ENCODE data around the gene CHCHD1. TPM values are rescaled to one million over a fixed set of nuclear protein-coding genes. Genes with fewer than 3 reads are reported as not detected.

Gene CHCHD1
- total RNA-seq, 1 experiment from 2014 or later: 238 TPM

DNA sequence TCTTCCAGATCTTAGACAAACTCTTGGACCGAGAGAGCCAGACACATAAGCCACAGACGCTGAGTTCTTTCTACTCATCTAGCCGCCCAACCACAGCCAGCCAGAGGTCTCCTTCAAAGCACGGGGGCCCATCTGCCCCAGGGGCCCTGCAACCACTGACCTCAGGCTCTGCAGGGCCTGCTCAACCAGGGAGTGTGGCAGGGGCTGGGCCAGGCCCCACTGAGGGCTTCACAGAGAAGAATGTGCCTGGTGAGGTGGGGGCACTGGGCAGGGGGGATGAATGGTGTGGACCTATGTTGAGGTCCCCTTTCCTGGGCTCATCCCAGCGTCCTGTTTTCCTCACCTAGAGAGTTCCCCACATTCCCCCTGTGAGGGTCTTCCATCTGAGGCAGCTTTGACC lies 14.9 kb downstream of the CHCHD1 start:
- H3K9ac ChIP-seq (ENCODE audit: low read length): no peak overlapping the region
- peaks cover 83% of the 10 kb centered on the region for H3K36me3 ChIP-seq (ENCODE audit: low read depth, low read length)
- intact Hi-C loops (cut with micrococcal nuclease): no loop called here
- H3K9me2 ChIP-seq (replicated peaks; ENCODE audit: low read length): no peaks in the 10 kb centered on the region
- H3K4me2 ChIP-seq (ENCODE audit: low read length): no peak overlapping the region
- ATAC-seq (no peak), DNase-seq (no peak)
- no peak overlapping the region for H2AFZ ChIP-seq (ENCODE audit: low read length)
- H3K79me2 ChIP-seq (ENCODE audit: low read length): no peaks in the 10 kb centered on the region
- BruUV-seq (replicated peaks): no TSS peak
- ChIA-PET POLR2A (ENCODE audit: unreplicated experiment) (no interaction called here), CTCF (no interaction called here)
- no peak overlapping the region for H3K27ac ChIP-seq (ENCODE audit: low read length)
- no peaks in the 10 kb centered on the region for H4K20me1 ChIP-seq (ENCODE audit: low read length)
- H3F3A ChIP-seq (ENCODE audit: low read length, unreplicated experiment): no peaks in the 10 kb centered on the region
- H3K4me3 ChIP-seq (ENCODE audit: low read length): no peak overlapping the region
- H3K4me1 ChIP-seq (ENCODE audit: insufficient read depth, low read length): no peaks in the 10 kb centered on the region
- TF ChIP-seq EZH2phosphoT487 (IDR thresholded peaks at IDR 0.05; ENCODE audit: borderline replicate concordance, low read length) (no peak), EZH2 (IDR thresholded peaks at IDR 0.05; ENCODE audit: low read length, unreplicated experiment) (no peak)
- TF ChIP-seq, protein P1, sequence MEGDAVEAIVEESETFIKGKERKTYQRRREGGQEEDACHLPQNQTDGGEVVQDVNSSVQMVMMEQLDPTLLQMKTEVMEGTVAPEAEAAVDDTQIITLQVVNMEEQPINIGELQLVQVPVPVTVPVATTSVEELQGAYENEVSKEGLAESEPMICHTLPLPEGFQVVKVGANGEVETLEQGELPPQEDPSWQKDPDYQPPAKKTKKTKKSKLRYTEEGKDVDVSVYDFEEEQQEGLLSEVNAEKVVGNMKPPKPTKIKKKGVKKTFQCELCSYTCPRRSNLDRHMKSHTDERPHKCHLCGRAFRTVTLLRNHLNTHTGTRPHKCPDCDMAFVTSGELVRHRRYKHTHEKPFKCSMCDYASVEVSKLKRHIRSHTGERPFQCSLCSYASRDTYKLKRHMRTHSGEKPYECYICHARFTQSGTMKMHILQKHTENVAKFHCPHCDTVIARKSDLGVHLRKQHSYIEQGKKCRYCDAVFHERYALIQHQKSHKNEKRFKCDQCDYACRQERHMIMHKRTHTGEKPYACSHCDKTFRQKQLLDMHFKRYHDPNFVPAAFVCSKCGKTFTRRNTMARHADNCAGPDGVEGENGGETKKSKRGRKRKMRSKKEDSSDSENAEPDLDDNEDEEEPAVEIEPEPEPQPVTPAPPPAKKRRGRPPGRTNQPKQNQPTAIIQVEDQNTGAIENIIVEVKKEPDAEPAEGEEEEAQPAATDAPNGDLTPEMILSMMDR (conservative IDR thresholded peaks at IDR 0.05; ENCODE audit: low read depth, low read length): no peak
- no peaks in the 10 kb centered on the region for H3K9me3 ChIP-seq (ENCODE audit: low read length)
- no peaks in the 10 kb centered on the region for H3K27me3 ChIP-seq (ENCODE audit: low read length)

DNA sequence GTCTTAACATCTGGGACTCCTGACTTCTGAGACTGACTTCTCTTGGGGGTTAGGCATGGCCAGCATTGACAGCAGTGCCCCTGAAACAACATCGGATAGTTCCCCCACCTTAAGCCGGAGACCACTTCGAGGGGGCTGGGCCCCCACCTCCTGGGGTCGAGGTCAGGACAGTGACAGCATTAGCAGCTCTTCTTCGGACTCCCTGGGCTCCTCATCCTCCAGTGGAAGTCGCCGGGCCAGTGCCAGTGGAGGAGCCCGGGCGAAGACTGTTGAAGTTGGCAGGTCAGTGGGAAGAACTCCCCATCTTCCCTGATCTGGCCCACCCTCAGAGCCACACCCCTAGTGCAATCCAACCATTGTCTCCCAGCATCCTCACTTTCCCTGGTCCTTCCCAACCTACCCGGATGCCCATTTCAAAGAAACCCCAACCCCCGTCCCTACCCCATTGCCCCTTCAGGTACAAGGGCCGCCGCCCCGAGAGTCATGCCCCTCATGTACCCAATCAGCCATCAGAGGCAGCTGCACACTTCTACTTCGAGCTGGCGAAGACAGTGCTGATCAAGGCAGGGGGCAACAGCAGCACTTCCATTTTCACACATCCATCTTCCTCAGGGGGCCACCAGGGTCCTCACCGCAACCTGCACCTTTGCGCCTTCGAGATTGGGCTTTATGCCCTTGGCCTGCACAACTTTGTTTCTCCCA lies 15.6 kb downstream of the CHCHD1 start:
- Histone ChIP-seq H3K4me2 (ENCODE audit: low read length) (no peak overlapping the region), H2AFZ (ENCODE audit: low read length) (no peak overlapping the region), H3K27ac (ENCODE audit: low read length) (no peak overlapping the region), H3F3A (ENCODE audit: low read length, unreplicated experiment) (no peaks in the 10 kb centered on the region), H3K4me1 (ENCODE audit: insufficient read depth, low read length) (no peaks in the 10 kb centered on the region), H3K9ac (ENCODE audit: low read length) (no peak overlapping the region), H4K20me1 (ENCODE audit: low read length) (no peaks in the 10 kb centered on the region), H3K9me2 (replicated peaks; ENCODE audit: low read length) (no peaks in the 10 kb centered on the region), H3K4me3 (ENCODE audit: low read length) (no peak overlapping the region), H3K36me3 (ENCODE audit: low read depth, low read length) (peaks cover 83% of the 10 kb centered on the region), H3K79me2 (ENCODE audit: low read length) (no peaks in the 10 kb centered on the region), H3K9me3 (ENCODE audit: low read length) (no peaks in the 10 kb centered on the region), H3K27me3 (ENCODE audit: low read length) (no peaks in the 10 kb centered on the region)
- BruUV-seq (replicated peaks): no TSS peak
- ATAC-seq (no peak), DNase-seq (no peak)
- POLR2A ChIA-PET (ENCODE audit: unreplicated experiment): no interaction called here
- TF ChIP-seq EZH2 (IDR thresholded peaks at IDR 0.05; ENCODE audit: low read length, unreplicated experiment) (no peak), EZH2phosphoT487 (IDR thresholded peaks at IDR 0.05; ENCODE audit: borderline replicate concordance, low read length) (no peak)
- TF ChIP-seq, protein P1 (conservative IDR thresholded peaks at IDR 0.05; ENCODE audit: low read depth, low read length): no peak
- intact Hi-C loops (cut with micrococcal nuclease): no loop called here
- CTCF ChIA-PET: no interaction called here

- H3K27me3 ChIP-seq (ENCODE audit: low read length): no peaks in the 10 kb centered on the region
- H3K9me2 ChIP-seq (replicated peaks; ENCODE audit: low read length): no peaks in the 10 kb centered on the region
- H3K4me1 ChIP-seq (ENCODE audit: insufficient read depth, low read length): no peaks in the 10 kb centered on the region
- ChIA-PET CTCF (no interaction called here), POLR2A (ENCODE audit: unreplicated experiment) (interaction anchor here (0.6 kb wide), 1 partner anchor 20 kb away, joined by 7 read pairs; no protein-coding TSS in a partner anchor)
- H3K9ac ChIP-seq (ENCODE audit: low read length): no peak overlapping the region
- H3K9me3 ChIP-seq (ENCODE audit: low read length): no peaks in the 10 kb centered on the region
- H3F3A ChIP-seq (ENCODE audit: low read length, unreplicated experiment): no peaks in the 10 kb centered on the region
- no peak overlapping the region for H3K4me3 ChIP-seq (ENCODE audit: low read length)
- H3K27ac ChIP-seq (ENCODE audit: low read length): no peak overlapping the region
- no TSS peak for BruUV-seq (replicated peaks)
- ATAC-seq (no peak), DNase-seq (no peak)
- no peak overlapping the region for H3K4me2 ChIP-seq (ENCODE audit: low read length)
- H4K20me1 ChIP-seq (ENCODE audit: low read length): no peaks in the 10 kb centered on the region
- no peak for TF ChIP-seq EZH2 (IDR thresholded peaks at IDR 0.05; ENCODE audit: low read length, unreplicated experiment)
- TF ChIP-seq, protein P1 (conservative IDR thresholded peaks at IDR 0.05; ENCODE audit: low read depth, low read length): no peak
- no peak for TF ChIP-seq EZH2phosphoT487 (IDR thresholded peaks at IDR 0.05; ENCODE audit: borderline replicate concordance, low read length)
- intact Hi-C loops (cut with micrococcal nuclease): no loop called here
- H3K36me3 ChIP-seq (ENCODE audit: low read depth, low read length): peaks cover 85% of the 10 kb centered on the region
- no peak overlapping the region for H2AFZ ChIP-seq (ENCODE audit: low read length)
- no peaks in the 10 kb centered on the region for H3K79me2 ChIP-seq (ENCODE audit: low read length)
Observed at GRCh38 chr10:73798087-73798486, 16.2 kb downstream of the CHCHD1 start.

All from PC-3 (cell line).